ELF-1 (cell line): ENCODE data around the gene THTPA.

Source experiments
- DNase-seq: peaks from one replicate; pipeline ENCODE4 v3.0.0-alpha.2; 2016; ENCODE audit warnings: low read depth, low spot score

Gene THTPA

GRCh38 chr14:23555882-23556699, at the start of gene THTPA:
TSS of gene THTPA (plus strand) at chr14:23556271. CDS start at chr14:23556758, 487 bp downstream.
- DNase-seq, result peak; percentile 93

- DNase-seq, result no peak
Measured at GRCh38 chr14:23512156-23512555, 43.9 kb upstream of the THTPA start.

GRCh38 chr14:23513005-23513817, 42.9 kb upstream of the THTPA start:
- no peak for DNase-seq

- DNase-seq, result no peak
Measured at GRCh38 chr14:23513818-23514643, 42.0 kb upstream of the THTPA start.

- no peak for DNase-seq
Measured at GRCh38 chr14:23514644-23514957, 41.5 kb upstream of the THTPA start.

GRCh38 chr14:23517650-23518326, 38.3 kb upstream of the THTPA start:
- no peak for DNase-seq

GRCh38 chr14:23518709-23519108, 37.4 kb upstream of the THTPA start:
- peak; percentile 51 for DNase-seq

- no peak for DNase-seq
Measured at GRCh38 chr14:23520899-23521533, 35.1 kb upstream of the THTPA start.

GRCh38 chr14:23521785-23522640, 34.1 kb upstream of the THTPA start:
- no peak for DNase-seq

GRCh38 chr14:23522643-23523198, 33.4 kb upstream of the THTPA start:
- no peak for DNase-seq

GRCh38 chr14:23523229-23524016, 32.6 kb upstream of the THTPA start:
- no peak for DNase-seq

- DNase-seq, result no peak
Measured at GRCh38 chr14:23524954-23525353, 31.1 kb upstream of the THTPA start.

- DNase-seq, result no peak
Measured at GRCh38 chr14:23525611-23526010, 30.5 kb upstream of the THTPA start.

GRCh38 chr14:23528555-23528954, 27.5 kb upstream of the THTPA start:
- peak; percentile 49 for DNase-seq

GRCh38 chr14:23529016-23529415, 27.1 kb upstream of the THTPA start:
- no peak for DNase-seq

GRCh38 chr14:23530375-23531055, 25.6 kb upstream of the THTPA start:
- DNase-seq, result no peak

- DNase-seq, result no peak
Measured at GRCh38 chr14:23531391-23531790, 24.7 kb upstream of the THTPA start.

- no peak for DNase-seq
Measured at GRCh38 chr14:23532658-23533057, 23.4 kb upstream of the THTPA start.
